ENCODE data around the gene PRCC. TPM values are rescaled to one million over a fixed set of nuclear protein-coding genes. Genes with fewer than 3 reads are reported as not detected.

PRCC gene
- total and polyA plus RNA-seq, 2 of the 13 experiments (the other 11 are each of a cell fraction or from before 2014, with no cell fraction given): 24.2 to 40.5 TPM

GRCh38 chr1:156834322-156834721, 67.0 kb downstream of the PRCC start:
- no peak overlapping the region for H2AFZ ChIP-seq (ENCODE audit: low read length)
- no peaks in the 10 kb centered on the region for H3K36me3 ChIP-seq (replicated peaks in 1 of 2; ENCODE audit: control insufficient read depth in 1 of 2, insufficient read depth in 2 of 2, low read length in 2 of 2)
- H3K4me2 ChIP-seq (ENCODE audit: low read depth, low read length): no peak overlapping the region
- in situ Hi-C loops (cut with HindIII; ENCODE audit: extremely low pct_ligation_motif_present, low pct_unique_long_range_greater_than_20kb): no loop called here
- no peaks in the 10 kb centered on the region for H3K9me3 ChIP-seq (ENCODE audit: low read length)
- 0 out of 2 replicates have a peak, but pooled peaks cover 5% of the 10 kb centered on the region for H4K20me1 ChIP-seq (ENCODE audit: insufficient read depth, low read length)
- WGBS (ENCODE audit: low lambda C conversion rate): 3% methylated on average over 3 of the region's 3 CpGs
- intact Hi-C loops (cut with micrococcal nuclease; ENCODE audit: unreplicated experiment): no loop called here
- FAIRE-seq (no peak), ATAC-seq (no peak), DNase-seq (ENCODE audit: low spot score) (no peak)
- ChIA-PET POLR2A (no interaction called here), CTCF (ENCODE audit: low intra/inter-chr PET ratio, low total read pairs) (no interaction called here)
- H3K27ac ChIP-seq (ENCODE audit: extremely low read length, insufficient read depth, low read length): no peak overlapping the region
- no TSS peak for BruUV-seq (replicated peaks)
- H3K4me1 ChIP-seq (ENCODE audit: insufficient read depth, low read length): peaks cover 13% of the 10 kb centered on the region
- no peak overlapping the region for H3K9ac ChIP-seq (ENCODE audit: insufficient read depth, low read depth, low read length)
- H3K27me3 ChIP-seq (ENCODE audit: control insufficient read depth in 1 of 2, insufficient read depth in 2 of 2, low read length in 2 of 2): peaks cover 0 to 35% of the 10 kb centered on the region in 2 experiments; a peak in 2 of 5 replicates
- no peak overlapping the region for H3K4me3 ChIP-seq (replicated peaks in 1 of 3; ENCODE audit: insufficient read depth in 1 of 3, low read depth in 2 of 3, low read length in 3 of 3)
- no peaks in the 10 kb centered on the region for H3K79me2 ChIP-seq (ENCODE audit: insufficient read depth, low read length)
- no peak for TF ChIP-seq ZBTB8A (CRISPR knock-in tag; IDR thresholded peaks at IDR 0.05; ENCODE audit: borderline replicate concordance, low read depth)
- no peak for TF ChIP-seq WIZ (CRISPR knock-in tag; IDR thresholded peaks at IDR 0.05)
- TF ChIP-seq CENPX (CRISPR knock-in tag; IDR thresholded peaks at IDR 0.05): no peak
- TF ChIP-seq, protein P1, sequence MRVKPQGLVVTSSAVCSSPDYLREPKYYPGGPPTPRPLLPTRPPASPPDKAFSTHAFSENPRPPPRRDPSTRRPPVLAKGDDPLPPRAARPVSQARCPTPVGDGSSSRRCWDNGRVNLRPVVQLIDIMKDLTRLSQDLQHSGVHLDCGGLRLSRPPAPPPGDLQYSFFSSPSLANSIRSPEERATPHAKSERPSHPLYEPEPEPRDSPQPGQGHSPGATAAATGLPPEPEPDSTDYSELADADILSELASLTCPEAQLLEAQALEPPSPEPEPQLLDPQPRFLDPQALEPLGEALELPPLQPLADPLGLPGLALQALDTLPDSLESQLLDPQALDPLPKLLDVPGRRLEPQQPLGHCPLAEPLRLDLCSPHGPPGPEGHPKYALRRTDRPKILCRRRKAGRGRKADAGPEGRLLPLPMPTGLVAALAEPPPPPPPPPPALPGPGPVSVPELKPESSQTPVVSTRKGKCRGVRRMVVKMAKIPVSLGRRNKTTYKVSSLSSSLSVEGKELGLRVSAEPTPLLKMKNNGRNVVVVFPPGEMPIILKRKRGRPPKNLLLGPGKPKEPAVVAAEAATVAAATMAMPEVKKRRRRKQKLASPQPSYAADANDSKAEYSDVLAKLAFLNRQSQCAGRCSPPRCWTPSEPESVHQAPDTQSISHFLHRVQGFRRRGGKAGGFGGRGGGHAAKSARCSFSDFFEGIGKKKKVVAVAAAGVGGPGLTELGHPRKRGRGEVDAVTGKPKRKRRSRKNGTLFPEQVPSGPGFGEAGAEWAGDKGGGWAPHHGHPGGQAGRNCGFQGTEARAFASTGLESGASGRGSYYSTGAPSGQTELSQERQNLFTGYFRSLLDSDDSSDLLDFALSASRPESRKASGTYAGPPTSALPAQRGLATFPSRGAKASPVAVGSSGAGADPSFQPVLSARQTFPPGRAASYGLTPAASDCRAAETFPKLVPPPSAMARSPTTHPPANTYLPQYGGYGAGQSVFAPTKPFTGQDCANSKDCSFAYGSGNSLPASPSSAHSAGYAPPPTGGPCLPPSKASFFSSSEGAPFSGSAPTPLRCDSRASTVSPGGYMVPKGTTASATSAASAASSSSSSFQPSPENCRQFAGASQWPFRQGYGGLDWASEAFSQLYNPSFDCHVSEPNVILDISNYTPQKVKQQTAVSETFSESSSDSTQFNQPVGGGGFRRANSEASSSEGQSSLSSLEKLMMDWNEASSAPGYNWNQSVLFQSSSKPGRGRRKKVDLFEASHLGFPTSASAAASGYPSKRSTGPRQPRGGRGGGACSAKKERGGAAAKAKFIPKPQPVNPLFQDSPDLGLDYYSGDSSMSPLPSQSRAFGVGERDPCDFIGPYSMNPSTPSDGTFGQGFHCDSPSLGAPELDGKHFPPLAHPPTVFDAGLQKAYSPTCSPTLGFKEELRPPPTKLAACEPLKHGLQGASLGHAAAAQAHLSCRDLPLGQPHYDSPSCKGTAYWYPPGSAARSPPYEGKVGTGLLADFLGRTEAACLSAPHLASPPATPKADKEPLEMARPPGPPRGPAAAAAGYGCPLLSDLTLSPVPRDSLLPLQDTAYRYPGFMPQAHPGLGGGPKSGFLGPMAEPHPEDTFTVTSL (CRISPR knock-in tag; IDR thresholded peaks at IDR 0.05; ENCODE audit: borderline replicate concordance): no peak
- no peak for TF ChIP-seq ZBTB2 (CRISPR knock-in tag; IDR thresholded peaks at IDR 0.05; ENCODE audit: low read depth)
- no peak for TF ChIP-seq KMT2A (CRISPR knock-in tag; IDR thresholded peaks at IDR 0.05)
- no peak for TF ChIP-seq NFKB2 (CRISPR knock-in tag; IDR thresholded peaks at IDR 0.05; ENCODE audit: borderline replicate concordance)
- TF ChIP-seq, protein P2, sequence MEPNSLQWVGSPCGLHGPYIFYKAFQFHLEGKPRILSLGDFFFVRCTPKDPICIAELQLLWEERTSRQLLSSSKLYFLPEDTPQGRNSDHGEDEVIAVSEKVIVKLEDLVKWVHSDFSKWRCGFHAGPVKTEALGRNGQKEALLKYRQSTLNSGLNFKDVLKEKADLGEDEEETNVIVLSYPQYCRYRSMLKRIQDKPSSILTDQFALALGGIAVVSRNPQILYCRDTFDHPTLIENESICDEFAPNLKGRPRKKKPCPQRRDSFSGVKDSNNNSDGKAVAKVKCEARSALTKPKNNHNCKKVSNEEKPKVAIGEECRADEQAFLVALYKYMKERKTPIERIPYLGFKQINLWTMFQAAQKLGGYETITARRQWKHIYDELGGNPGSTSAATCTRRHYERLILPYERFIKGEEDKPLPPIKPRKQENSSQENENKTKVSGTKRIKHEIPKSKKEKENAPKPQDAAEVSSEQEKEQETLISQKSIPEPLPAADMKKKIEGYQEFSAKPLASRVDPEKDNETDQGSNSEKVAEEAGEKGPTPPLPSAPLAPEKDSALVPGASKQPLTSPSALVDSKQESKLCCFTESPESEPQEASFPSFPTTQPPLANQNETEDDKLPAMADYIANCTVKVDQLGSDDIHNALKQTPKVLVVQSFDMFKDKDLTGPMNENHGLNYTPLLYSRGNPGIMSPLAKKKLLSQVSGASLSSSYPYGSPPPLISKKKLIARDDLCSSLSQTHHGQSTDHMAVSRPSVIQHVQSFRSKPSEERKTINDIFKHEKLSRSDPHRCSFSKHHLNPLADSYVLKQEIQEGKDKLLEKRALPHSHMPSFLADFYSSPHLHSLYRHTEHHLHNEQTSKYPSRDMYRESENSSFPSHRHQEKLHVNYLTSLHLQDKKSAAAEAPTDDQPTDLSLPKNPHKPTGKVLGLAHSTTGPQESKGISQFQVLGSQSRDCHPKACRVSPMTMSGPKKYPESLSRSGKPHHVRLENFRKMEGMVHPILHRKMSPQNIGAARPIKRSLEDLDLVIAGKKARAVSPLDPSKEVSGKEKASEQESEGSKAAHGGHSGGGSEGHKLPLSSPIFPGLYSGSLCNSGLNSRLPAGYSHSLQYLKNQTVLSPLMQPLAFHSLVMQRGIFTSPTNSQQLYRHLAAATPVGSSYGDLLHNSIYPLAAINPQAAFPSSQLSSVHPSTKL (CRISPR knock-in tag; IDR thresholded peaks at IDR 0.05): no peak
- no peak for TF ChIP-seq NCOA1 (CRISPR knock-in tag; IDR thresholded peaks at IDR 0.05)
- no peak for TF ChIP-seq TCF7L2 (IDR thresholded peaks at IDR 0.05; ENCODE audit: low read depth, low read length)
- TF ChIP-seq HES4 (CRISPR knock-in tag; IDR thresholded peaks at IDR 0.05; ENCODE audit: borderline replicate concordance): no peak
